Small intestine (tissue), 7 donors: ENCODE measurements around the gene C1QBP. TPM values are rescaled to one million over a fixed set of nuclear protein-coding genes. Genes with fewer than 3 reads are reported as not detected.
"Not testable (repeated sequence)": the region's sequence is repeated elsewhere in the genome, so short reads cannot be mapped to it uniquely, and the experiment has no call there.

Experiments used
- DNase-seq, 2 donors: peaks; one replicate each; pipeline versions ENCODE4 v3.0.0 to v3.0.0-alpha.2; 2013
- FAIRE-seq: peaks from 2 replicates; lab custom pipeline; 2012; peaks lifted over from hg19 to GRCh38; lab: Jason Lieb, UNC
- H3K27ac ChIP-seq, 3 donors: one replicate each; pipeline ENCODE4 v1.5.1; 2013; ENCODE audit warnings: low read length in 2 of 3, mild to moderate bottlenecking in 2 of 3, control low read depth in 1 of 3, inconsistent platforms in 1 of 3, low read depth in 1 of 3, moderate library complexity in 1 of 3
- H3K27me3 ChIP-seq, 3 donors: one replicate each; pipeline ENCODE4 v1.6.1; 2013; ENCODE audit warnings: low read length in 3 of 3, inconsistent platforms in 1 of 3; ENCODE audit not compliant: control insufficient read depth in 3 of 3, insufficient read depth in 3 of 3
- H3K36me3 ChIP-seq, 3 donors: one replicate each; pipeline ENCODE4 v1.6.1; 2013; ENCODE audit warnings: low read length in 3 of 3, inconsistent platforms in 1 of 3, low read depth in 1 of 3, mild to moderate bottlenecking in 1 of 3, moderate library complexity in 1 of 3; ENCODE audit not compliant: control insufficient read depth in 3 of 3, insufficient read depth in 2 of 3
- H3K4me1 ChIP-seq, 3 donors: one replicate each; pipeline ENCODE4 v1.6.1; 2013; ENCODE audit warnings: low read length in 2 of 3, inconsistent platforms in 1 of 3, low read depth in 1 of 3, mild to moderate bottlenecking in 1 of 3, moderate library complexity in 1 of 3; ENCODE audit not compliant: control insufficient read depth in 3 of 3, insufficient read depth in 2 of 3
- H3K4me3 ChIP-seq, 3 donors: one replicate each; pipeline ENCODE4 v1.5.1; 2013; ENCODE audit warnings: low read length in 3 of 3, control low read depth in 1 of 3, inconsistent platforms in 1 of 3, low read depth in 1 of 3, mild to moderate bottlenecking in 1 of 3, moderate library complexity in 1 of 3
- H3K9me3 ChIP-seq, 2 donors: one replicate each; pipeline ENCODE4 v1.6.1; 2013; ENCODE audit warnings: low read depth in 1 of 2, low read length in 1 of 2; ENCODE audit not compliant: control insufficient read depth in 2 of 2, insufficient read depth in 1 of 2
- WGBS, 3 donors: extraction: QIAGEN DNeasy Blood & Tissue Kit; methylation state at CpG; one replicate each; pipeline ENCODE4 v1.1.7; 2013; 5-methylcytosine and 5-hydroxymethylcytosine counted together
- polyA plus RNA-seq, 4 donors: library from polyadenylated mRNA; stranded (reverse) in 3 of 4; unstranded in 1 of 4; fragments of 200-250 nt in 3 of 4; fragments of 120-200 nt in 1 of 4; gene quantifications; one replicate each; pipeline versions ENCODE4 v1.2.1 to v1.2.3, GENCODE V29; 2013
- donor health status: healthy with polysubstance abuse.
- donor health status: control.
- donor health status: control.
- donor health status: Bipolar disorder and iron deficiency.
- donor health status: healthy.

C1QBP gene
- polyA plus RNA-seq, 4 donors, result 83.9 to 291 (median 113) TPM

GRCh38 chr17:5444209-5444608 lies 5.3 kb upstream of the C1QBP start:
- no peak for DNase-seq
- H3K27me3 ChIP-seq, result no peaks in the 10 kb centered on the region
- no peak for FAIRE-seq
- H3K27ac ChIP-seq, result no peak overlapping the region
- WGBS, 3 donors, result 93 to 97% (median 96%) methylated on average over 22 of the region's 22 CpGs
- no peak overlapping the region for H3K4me3 ChIP-seq
- peaks cover 0 to 5% (median 2%) of the 10 kb centered on the region in 3 donors for H3K4me1 ChIP-seq
- peaks cover 2 to 43% (median 8%) of the 10 kb centered on the region in 3 donors for H3K36me3 ChIP-seq
- H3K9me3 ChIP-seq, result no peaks in the 10 kb centered on the region

GRCh38 chr17:5443728-5444127 lies 4.8 kb upstream of the C1QBP start:
- DNase-seq (no peak), FAIRE-seq (no peak)
- Histone ChIP-seq H3K4me3 (no peak overlapping the region), H3K27me3 (no peaks in the 10 kb centered on the region), H3K36me3 (peaks cover 2 to 43% (median 7%) of the 10 kb centered on the region in 3 donors), H3K9me3 (no peaks in the 10 kb centered on the region), H3K27ac (no peak overlapping the region), H3K4me1 (peaks cover 0 to 5% (median 3%) of the 10 kb centered on the region in 3 donors)
- WGBS, 3 donors, result 95 to 97% (median 96%) methylated on average over 6 of the region's 6 CpGs

DNA sequence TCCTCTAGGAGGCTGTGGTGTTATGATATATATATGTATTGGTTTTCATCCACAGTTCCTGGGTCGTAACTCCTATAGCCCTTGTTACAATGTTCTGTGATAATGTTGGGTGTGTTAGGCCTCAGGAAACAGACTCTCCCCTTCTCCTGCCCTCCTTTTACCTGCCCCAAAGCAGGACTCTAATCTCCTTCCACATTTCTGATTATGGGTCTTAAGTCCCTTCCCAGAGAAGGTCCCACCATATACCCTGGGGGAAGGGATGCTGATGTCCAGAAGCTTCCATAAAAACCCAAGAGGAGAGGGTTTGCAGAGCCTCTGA lies 450 bp upstream of the C1QBP start:
- FAIRE-seq, result no peak
- peak overlapping the region in 1 of 3 donors; percentile 11 for H3K4me3 ChIP-seq
- 0 to 20% (median 6%) methylated on average over 1 of the region's 1 CpG for whole genome bisulfite sequencing, 3 donors
- peaks cover 0 to 10% (median 5%) of the 10 kb centered on the region in 3 donors for H3K4me1 ChIP-seq
- H3K27ac ChIP-seq, result peak overlapping the region; percentile 49 to 84 (median 62)
- no peak for DNase-seq
- H3K27me3 ChIP-seq, result no peaks in the 10 kb centered on the region
- peaks cover 6 to 34% (median 9%) of the 10 kb centered on the region in 3 donors for H3K36me3 ChIP-seq
- H3K9me3 ChIP-seq, result no peaks in the 10 kb centered on the region

DNA sequence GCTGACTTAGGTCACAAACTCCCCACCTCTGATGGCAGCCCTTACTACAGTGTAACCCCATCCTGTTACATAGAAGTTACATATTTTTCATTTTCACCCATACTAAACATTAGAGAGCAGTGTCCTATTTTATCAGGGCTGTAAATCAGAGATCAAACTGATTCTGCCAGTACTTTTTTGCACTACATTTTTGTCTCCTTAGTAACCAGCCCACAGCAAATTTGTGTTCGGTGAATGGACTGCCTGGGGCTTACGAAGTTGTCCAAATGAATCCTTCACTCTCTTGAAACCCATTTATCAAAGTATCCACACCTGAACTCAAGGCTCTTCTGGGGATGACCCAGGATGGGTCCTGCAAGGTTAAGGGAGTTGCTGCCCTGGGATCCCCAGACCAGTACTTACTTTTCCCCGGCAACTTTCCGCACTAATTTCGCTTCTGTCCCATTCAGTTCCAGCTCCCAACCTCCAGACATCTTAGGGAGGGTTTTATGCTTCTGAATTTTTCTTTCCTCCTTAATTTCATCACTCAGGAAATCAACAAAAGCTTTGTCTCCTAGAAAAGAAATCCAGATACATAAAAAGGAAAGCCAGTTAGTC lies 1.1 kb downstream of the C1QBP start:
- no peaks in the 10 kb centered on the region for H3K9me3 ChIP-seq
- no peaks in the 10 kb centered on the region for H3K27me3 ChIP-seq
- H3K36me3 ChIP-seq, result peaks cover 9 to 32% (median 17%) of the 10 kb centered on the region in 3 donors
- FAIRE-seq, result no peak
- no peak overlapping the region for H3K27ac ChIP-seq
- H3K4me3 ChIP-seq, result peak overlapping the region; percentile 69 to 86 (median 82)
- peaks cover 0 to 10% (median 5%) of the 10 kb centered on the region in 3 donors for H3K4me1 ChIP-seq
- WGBS, 3 donors, result 26 to 48% (median 29%) methylated on average over 5 of the region's 5 CpGs
- no peak for DNase-seq

DNA sequence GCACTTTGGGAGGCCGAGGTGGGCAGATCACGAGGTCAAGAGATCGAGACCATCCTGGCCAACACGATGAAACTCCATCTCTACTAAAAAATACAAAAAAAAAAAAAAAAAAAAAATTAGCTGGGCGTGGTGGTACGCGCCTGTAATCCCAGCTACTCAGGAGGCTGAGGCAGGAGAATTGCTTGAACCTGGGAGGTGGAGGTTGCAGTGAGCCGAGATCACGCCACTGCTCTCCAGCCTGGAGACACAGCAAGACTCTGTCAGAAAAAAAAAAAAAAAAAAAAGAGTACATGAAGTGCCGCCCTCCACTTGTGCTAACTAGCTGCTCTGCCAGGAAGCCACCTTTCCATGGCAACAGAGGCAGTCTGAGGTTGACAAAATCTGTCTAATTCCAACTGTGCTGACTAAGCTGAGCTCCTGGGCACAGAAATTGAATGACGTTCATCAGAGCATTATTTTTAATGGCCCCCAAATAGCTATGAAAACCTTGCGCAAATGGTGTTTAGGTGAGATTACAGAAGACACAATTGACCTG lies 3.1 kb downstream of the C1QBP start:
- H3K4me3 ChIP-seq, H3K9me3 ChIP-seq, FAIRE-seq, DNase-seq, H3K27me3 ChIP-seq, H3K27ac ChIP-seq, H3K4me1 ChIP-seq: not testable (repeated sequence)
- peaks cover 20 to 42% (median 22%) of the 10 kb centered on the region in 3 donors for H3K36me3 ChIP-seq
- 85 to 87% (median 85%) methylated on average over 7 to 12 of the region's 12 CpGs for WGBS, 3 donors

DNA sequence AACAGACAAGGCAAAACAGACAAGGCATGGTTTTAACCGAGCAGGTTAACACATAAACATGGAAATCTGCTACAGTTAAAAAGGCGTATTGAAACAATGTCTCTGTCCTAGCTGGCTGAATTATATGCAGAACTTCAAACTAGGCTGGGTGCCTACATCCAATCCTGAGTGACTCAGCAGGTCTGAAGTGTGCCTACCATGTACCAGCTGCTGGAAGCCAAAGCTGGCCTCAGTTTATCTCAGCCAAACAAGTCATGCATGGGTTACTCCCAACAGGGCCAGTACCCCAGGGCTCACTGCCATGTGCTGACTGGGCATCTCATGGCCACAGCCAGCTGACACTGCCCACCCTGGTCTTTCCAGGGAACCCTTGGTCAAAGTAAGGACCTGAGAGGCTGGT lies 4.0 kb downstream of the C1QBP start:
- Histone ChIP-seq H3K9me3 (no peaks in the 10 kb centered on the region), H3K27ac (no peak overlapping the region), H3K27me3 (no peaks in the 10 kb centered on the region), H3K4me3 (no peak overlapping the region), H3K4me1 (peaks cover 0 to 10% (median 5%) of the 10 kb centered on the region in 3 donors), H3K36me3 (peaks cover 20 to 49% (median 22%) of the 10 kb centered on the region in 3 donors)
- 89 to 100% (median 93%) methylated on average over 2 of the region's 2 CpGs for WGBS, 3 donors
- FAIRE-seq (no peak), DNase-seq (no peak)

GRCh38 chr17:5431949-5432556 lies 6.9 kb downstream of the C1QBP start:
- no peak for FAIRE-seq
- peaks cover 22 to 61% (median 23%) of the 10 kb centered on the region in 3 donors for H3K36me3 ChIP-seq
- H3K9me3 ChIP-seq, result no peaks in the 10 kb centered on the region
- 83 to 87% (median 87%) methylated on average over 3 of the region's 3 CpGs for WGBS, 3 donors
- H3K4me1 ChIP-seq, result no peaks in the 10 kb centered on the region
- no peak overlapping the region for H3K4me3 ChIP-seq
- no peak for DNase-seq
- H3K27me3 ChIP-seq, result no peaks in the 10 kb centered on the region
- H3K27ac ChIP-seq, result no peak overlapping the region

- WGBS, 3 donors, result 81 to 87% (median 84%) methylated on average over 5 of the region's 5 CpGs
These were observed 7.7 kb downstream of the C1QBP start for GRCh38 chr17:5431234-5431633.

More at GRCh38 chr17:5431234-5431633, 7.7 kb downstream of the C1QBP start:
- peaks cover 22 to 65% (median 24%) of the 10 kb centered on the region in 3 donors for H3K36me3 ChIP-seq
- H3K4me3 ChIP-seq, DNase-seq, FAIRE-seq, H3K27me3 ChIP-seq, H3K27ac ChIP-seq, H3K4me1 ChIP-seq, H3K9me3 ChIP-seq: not testable (repeated sequence)
